Pancreas (tissue), 10 donors: ENCODE results near the gene FUT2. TPM values are rescaled to one million over a fixed set of nuclear protein-coding genes. Genes with fewer than 3 reads are reported as not detected.
"Not testable (repeated sequence)": the region's sequence is repeated elsewhere in the genome, so short reads cannot be mapped to it uniquely, and the experiment has no call there.

Source experiments
- ATAC-seq, 4 donors: fragments of 200-7000 bp; cut with Tn5 transposase; one replicate each; pipeline versions ENCODE4 v1.8.0 to v1.9.1; 2020; ENCODE audit warnings: mild to moderate bottlenecking in 4 of 4, moderate library complexity in 4 of 4
- DNase-seq, 6 donors: peaks; one replicate each; pipeline ENCODE4 v3.0.0-alpha.2; 2020
- FAIRE-seq: peaks from 2 replicates; lab custom pipeline; 2012; peaks lifted over from hg19 to GRCh38; lab: Jason Lieb, UNC
- H3K27ac ChIP-seq, 4 donors: fragments of 200-600 bp; sonication (generic); 1 replicate in 3 of 4; 2 replicates in 1 of 4; pipeline versions ENCODE4 v1.5.0 to v1.8.0; 2020
- H3K27me3 ChIP-seq, 4 donors: fragments of 200-600 bp; one replicate each; pipeline ENCODE4 v1.8.0; 2021
- H3K36me3 ChIP-seq, 3 donors: fragments of 200-600 bp; sonication (generic) in 1 of 3; one replicate each; pipeline versions ENCODE4 v1.5.0 to v1.8.0; 2020 to 2021
- H3K4me1 ChIP-seq, 3 donors: fragments of 200-600 bp; one replicate each; pipeline ENCODE4 v1.8.0; 2021
- H3K4me3 ChIP-seq, 4 donors: fragments of 200-600 bp; sonication (generic) in 2 of 4; one replicate each; pipeline versions ENCODE4 v1.5.0 to v1.8.0; 2020 to 2021
- H3K9me3 ChIP-seq, 4 donors: fragments of 200-600 bp; one replicate each; pipeline ENCODE4 v1.8.0; 2021
- CTCF ChIP-seq, 4 donors: fragments of 200-600 bp; sonication (generic) in 3 of 4; IDR thresholded peaks; one replicate each; pipeline versions ENCODE4 v1.5.0 to v1.8.0; 2021; ENCODE audit warnings: antibody characterized with exemption in 4 of 4
- WGBS, 2 donors: extraction: QIAGEN DNeasy Blood & Tissue Kit; methylation state at CpG; one replicate each; pipeline ENCODE4 v1.1.7; 2013; 5-methylcytosine and 5-hydroxymethylcytosine counted together
- intact Hi-C, 3 donors: fragments of 100-400 bp; cut with DNase I; formaldehyde crosslinking; loops; one replicate each; pipeline versions ENCODE4 v1.11.1 to v1.14.2; 2022
- polyA plus RNA-seq, 2 donors: library from polyadenylated mRNA; stranded (reverse); fragments of 200-250 nt; gene quantifications; one replicate each; pipeline ENCODE4 v1.2.3, GENCODE V29; 2013
- total RNA-seq, 6 donors: library from RNA; stranded (reverse); fragmentation: NEBNext Ultra II Directional in 4 of 6; extraction: Animal tissue kit (Norgen Biotek cat#: 25700) in 4 of 6; gene quantifications; one replicate each; pipeline versions ENCODE4 v1.2.1 to v1.2.4, GENCODE V29; 2021 to 2023
- donor health status: healthy with polysubstance abuse.
- donor health status: DM: no; HTN: no; CAD: no; lungs with moderate emphysema.
- donor health status: DM: no; HTN: no; CAD: no.
- donor health status: control.
- donor health status: control.
- donor health status: Bipolar disorder and iron deficiency.
- donor health status: DM: yes; HTN: yes; CAD: no.
- donor health status: DM: no; HTN: no; CAD: no.
- donor health status: DM: no; HTN: no; CAD: no.
- donor health status: DM: yes; HTN: yes; CAD: no.

Gene FUT2
- total and polyA plus RNA-seq, 8 donors: 3.7 to 14.5 (median 6.6) TPM

- Histone ChIP-seq H3K4me3 (no peak overlapping the region), H3K9me3 (no peaks in the 10 kb centered on the region), H3K27me3 (no peaks in the 10 kb centered on the region), H3K4me1 (no peaks in the 10 kb centered on the region), H3K27ac (no peak overlapping the region), H3K36me3 (no peaks in the 10 kb centered on the region)
- ATAC-seq (no peak), DNase-seq (no peak), FAIRE-seq (no peak)
- TF ChIP-seq CTCF (IDR thresholded peaks at IDR 0.05): no peak
- WGBS, 2 donors: 86 to 89% methylated on average over 12 of the region's 12 CpGs
- intact Hi-C loops: loop anchor here in 1 of 3 donors (10.0 kb wide), 1 partner anchor 184 kb away; the partner anchor contains the start of gene HSD17B14
These were observed 44.6 kb upstream of the FUT2 start for GRCh38 chr19:48650974-48651682.

GRCh38 chr19:48651683-48652048 is 44.1 kb upstream of the FUT2 start:
- Histone ChIP-seq H3K9me3 (no peaks in the 10 kb centered on the region), H3K27ac (no peak overlapping the region), H3K36me3 (no peaks in the 10 kb centered on the region), H3K4me3 (no peak overlapping the region), H3K27me3 (no peaks in the 10 kb centered on the region), H3K4me1 (no peaks in the 10 kb centered on the region)
- DNase-seq (no peak), FAIRE-seq (no peak), ATAC-seq (no peak)
- TF ChIP-seq CTCF (IDR thresholded peaks at IDR 0.05): no peak
- intact Hi-C loops: loop anchor here in 1 of 3 donors (10.0 kb wide), 1 partner anchor 183 kb away; the partner anchor contains the start of gene HSD17B14
- WGBS, 2 donors: 77 to 93% methylated on average over 5 of the region's 5 CpGs

- H3K9me3 ChIP-seq: no peaks in the 10 kb centered on the region
- H3K27ac ChIP-seq: no peak overlapping the region
- no peaks in the 10 kb centered on the region for H3K36me3 ChIP-seq
- ATAC-seq (no peak), FAIRE-seq (no peak), DNase-seq (no peak)
- H3K4me1 ChIP-seq: no peaks in the 10 kb centered on the region
- no peaks in the 10 kb centered on the region for H3K27me3 ChIP-seq
- intact Hi-C loops: loop anchor here in 1 of 3 donors (10.0 kb wide), 1 partner anchor 180 kb away; the partner anchor contains the start of gene HSD17B14
- WGBS, 2 donors: 46 to 55% methylated on average over 11 of the region's 11 CpGs
- no peak overlapping the region for H3K4me3 ChIP-seq
- no peak for TF ChIP-seq CTCF (IDR thresholded peaks at IDR 0.05)
These were observed 41.3 kb upstream of the FUT2 start for GRCh38 chr19:48654299-48655059.

GRCh38 chr19:48656840-48657474 is 38.8 kb upstream of the FUT2 start:
- no peak for FAIRE-seq
- Histone ChIP-seq H3K4me1 (peaks cover 0 to 7% (median 0%) of the 10 kb centered on the region in 3 donors), H3K27me3 (no peaks in the 10 kb centered on the region), H3K36me3 (no peaks in the 10 kb centered on the region), H3K9me3 (no peaks in the 10 kb centered on the region), H3K27ac (no peak overlapping the region), H3K4me3 (no peak overlapping the region)
- intact Hi-C loops: loop anchor here in 1 of 3 donors (10.0 kb wide), 1 partner anchor 178 kb away; the partner anchor contains the start of gene HSD17B14
- DNase-seq: no peak
- 46 to 50% methylated on average over 16 of the region's 16 CpGs for WGBS, 2 donors
- no peak for TF ChIP-seq CTCF (IDR thresholded peaks at IDR 0.05)
- no peak for ATAC-seq

GRCh38 chr19:48657828-48658227 is 37.9 kb upstream of the FUT2 start:
- not testable (repeated sequence) for H3K9me3 ChIP-seq, H3K27ac ChIP-seq, H3K4me3 ChIP-seq, H3K36me3 ChIP-seq, H3K4me1 ChIP-seq, FAIRE-seq, DNase-seq, H3K27me3 ChIP-seq, ATAC-seq
- WGBS, 2 donors: 93 to 98% methylated on average over 5 of the region's 5 CpGs
- intact Hi-C loops: loop anchor here in 1 of 3 donors (10.0 kb wide), 1 partner anchor 177 kb away; the partner anchor contains the start of gene HSD17B14
